ENCODE measurements around the gene LARP1. TPM values are rescaled to one million over a fixed set of nuclear protein-coding genes. Genes with fewer than 3 reads are reported as not detected.

Gene LARP1
- total RNA-seq, 2 experiments from 2014 or later = 214 to 218 TPM

- H3K9me3 Mint-ChIP-seq = no peaks in the 10 kb centered on the region
- ChIA-PET POLR2A (no interaction called here), CTCF (interaction anchor here (1.4 to 2.5 kb wide), 2 partner anchors 11 to 150 kb away, joined by 6 to 10 read pairs; no protein-coding TSS in a partner anchor)
- no peak overlapping the region for H3K27ac Mint-ChIP-seq
- H3K36me3 Mint-ChIP-seq (ENCODE audit: low read depth) = peaks cover 68% of the 10 kb centered on the region
- peaks cover 14% of the 10 kb centered on the region for H3K4me1 Mint-ChIP-seq (ENCODE audit: low read depth)
- no peak overlapping the region for H3K4me3 Mint-ChIP-seq
- ATAC-seq = no peak
- TF ChIP-seq, protein P1, sequence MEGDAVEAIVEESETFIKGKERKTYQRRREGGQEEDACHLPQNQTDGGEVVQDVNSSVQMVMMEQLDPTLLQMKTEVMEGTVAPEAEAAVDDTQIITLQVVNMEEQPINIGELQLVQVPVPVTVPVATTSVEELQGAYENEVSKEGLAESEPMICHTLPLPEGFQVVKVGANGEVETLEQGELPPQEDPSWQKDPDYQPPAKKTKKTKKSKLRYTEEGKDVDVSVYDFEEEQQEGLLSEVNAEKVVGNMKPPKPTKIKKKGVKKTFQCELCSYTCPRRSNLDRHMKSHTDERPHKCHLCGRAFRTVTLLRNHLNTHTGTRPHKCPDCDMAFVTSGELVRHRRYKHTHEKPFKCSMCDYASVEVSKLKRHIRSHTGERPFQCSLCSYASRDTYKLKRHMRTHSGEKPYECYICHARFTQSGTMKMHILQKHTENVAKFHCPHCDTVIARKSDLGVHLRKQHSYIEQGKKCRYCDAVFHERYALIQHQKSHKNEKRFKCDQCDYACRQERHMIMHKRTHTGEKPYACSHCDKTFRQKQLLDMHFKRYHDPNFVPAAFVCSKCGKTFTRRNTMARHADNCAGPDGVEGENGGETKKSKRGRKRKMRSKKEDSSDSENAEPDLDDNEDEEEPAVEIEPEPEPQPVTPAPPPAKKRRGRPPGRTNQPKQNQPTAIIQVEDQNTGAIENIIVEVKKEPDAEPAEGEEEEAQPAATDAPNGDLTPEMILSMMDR (IDR thresholded peaks at IDR 0.05) = no peak
- H3K27me3 Mint-ChIP-seq = no peaks in the 10 kb centered on the region
- DNase-seq = no peak
- intact Hi-C loops (cut with micrococcal nuclease) = no loop called here
Observed at GRCh38 chr5:154800582-154800981, 45.4 kb downstream of the LARP1 start.

GRCh38 chr5:154801083-154801482 lies 45.9 kb downstream of the LARP1 start:
- ATAC-seq (no peak), DNase-seq (no peak)
- peaks cover 14% of the 10 kb centered on the region for H3K4me1 Mint-ChIP-seq (ENCODE audit: low read depth)
- H3K27me3 Mint-ChIP-seq = no peaks in the 10 kb centered on the region
- intact Hi-C loops (cut with micrococcal nuclease) = no loop called here
- no peak overlapping the region for H3K27ac Mint-ChIP-seq
- H3K9me3 Mint-ChIP-seq = no peaks in the 10 kb centered on the region
- CTCF ChIA-PET = interaction anchor here (1.4 to 2.5 kb wide), 2 partner anchors 10 to 150 kb away, joined by 6 to 10 read pairs; no protein-coding TSS in a partner anchor
- TF ChIP-seq, protein P1 (IDR thresholded peaks at IDR 0.05) = no peak
- H3K4me3 Mint-ChIP-seq = no peak overlapping the region
- POLR2A ChIA-PET = interaction anchor here (0.7 kb wide), 1 partner anchor 12 kb away, joined by 3 read pairs; no protein-coding TSS in a partner anchor
- H3K36me3 Mint-ChIP-seq (ENCODE audit: low read depth) = peaks cover 70% of the 10 kb centered on the region

- no peak for ATAC-seq
- TF ChIP-seq, protein P1 (IDR thresholded peaks at IDR 0.05) = no peak
- POLR2A ChIA-PET = interaction anchor here (0.6 to 0.7 kb wide), 2 partner anchors 11 to 49 kb away, joined by 3 read pairs; no protein-coding TSS in a partner anchor
- H3K27ac Mint-ChIP-seq = no peak overlapping the region
- DNase-seq = no peak
- intact Hi-C loops (cut with micrococcal nuclease) = no loop called here
- H3K27me3 Mint-ChIP-seq = no peaks in the 10 kb centered on the region
- peaks cover 14% of the 10 kb centered on the region for H3K4me1 Mint-ChIP-seq (ENCODE audit: low read depth)
- H3K36me3 Mint-ChIP-seq (ENCODE audit: low read depth) = peaks cover 68% of the 10 kb centered on the region
- H3K4me3 Mint-ChIP-seq = no peak overlapping the region
- no peaks in the 10 kb centered on the region for H3K9me3 Mint-ChIP-seq
- CTCF ChIA-PET = interaction anchor here (0.8 to 2.5 kb wide), 2 partner anchors 17 to 151 kb away, joined by 3 to 10 read pairs; no protein-coding TSS in a partner anchor
Observed at GRCh38 chr5:154802050-154802449, 46.9 kb downstream of the LARP1 start.

GRCh38 chr5:154806176-154806575 lies 51.0 kb downstream of the LARP1 start:
- Mint-ChIP-seq H3K4me3 (no peak overlapping the region), H3K4me1 (ENCODE audit: low read depth) (peaks cover 4% of the 10 kb centered on the region), H3K27me3 (no peaks in the 10 kb centered on the region), H3K9me3 (no peaks in the 10 kb centered on the region), H3K27ac (no peak overlapping the region), H3K36me3 (ENCODE audit: low read depth) (peaks cover 64% of the 10 kb centered on the region)
- ATAC-seq (no peak), DNase-seq (no peak)
- TF ChIP-seq, protein P1 (IDR thresholded peaks at IDR 0.05) = no peak
- POLR2A ChIA-PET = no interaction called here
- intact Hi-C loops (cut with micrococcal nuclease) = no loop called here
- CTCF ChIA-PET = interaction anchor here (1.2 kb wide), 1 partner anchor 156 kb away, joined by 4 read pairs; no protein-coding TSS in a partner anchor

- no peak overlapping the region for H3K27ac Mint-ChIP-seq
- no peaks in the 10 kb centered on the region for H3K9me3 Mint-ChIP-seq
- ATAC-seq (no peak), DNase-seq (no peak)
- ChIA-PET POLR2A (no interaction called here), CTCF (interaction anchor here (0.9 to 1.4 kb wide), 7 partner anchors 10 to 164 kb away, joined by 3 to 11 read pairs (median 4); no protein-coding TSS in a partner anchor)
- no peak overlapping the region for H3K4me3 Mint-ChIP-seq
- peaks cover 59% of the 10 kb centered on the region for H3K36me3 Mint-ChIP-seq (ENCODE audit: low read depth)
- TF ChIP-seq, protein P1 (IDR thresholded peaks at IDR 0.05) = no peak
- H3K27me3 Mint-ChIP-seq = no peaks in the 10 kb centered on the region
- H3K4me1 Mint-ChIP-seq (ENCODE audit: low read depth) = peaks cover 29% of the 10 kb centered on the region
- intact Hi-C loops (cut with micrococcal nuclease) = loop anchor here (2.0 kb wide), 1 partner anchor 160 kb away; no protein-coding TSS in a partner anchor
Observed at GRCh38 chr5:154811239-154811638, 56.1 kb downstream of the LARP1 start.

Data from activated CD8-positive, alpha-beta T cell treated with anti-CD3 and anti-CD28 coated beads for 36 hours (primary cell).